Measurements from ENCODE around the gene RAB20. TPM values are rescaled to one million over a fixed set of nuclear protein-coding genes. Genes with fewer than 3 reads are reported as not detected.
"Not testable (repeated sequence)": the region's sequence is repeated elsewhere in the genome, so short reads cannot be mapped to it uniquely, and the experiment has no call there.

Gene RAB20
- polyA plus RNA-seq, 3 donors: 8.5 to 10.1 (median 9.6) TPM

GRCh38 chr13:110503037-110503901 lies 58.3 kb downstream of the RAB20 start:
- no peak for DNase-seq (ENCODE audit: extremely low read depth in 1 of 11, low read depth in 9 of 11, low spot score in 4 of 11)

GRCh38 chr13:110501188-110501587 lies 60.3 kb downstream of the RAB20 start:
- DNase-seq (ENCODE audit: extremely low read depth in 1 of 11, low read depth in 9 of 11, low spot score in 4 of 11): no peak

- DNase-seq (ENCODE audit: extremely low read depth in 1 of 11, low read depth in 9 of 11, low spot score in 4 of 11): no peak
These were observed 61.2 kb downstream of the RAB20 start for GRCh38 chr13:110500341-110500740.

GRCh38 chr13:110499621-110500281 lies 61.8 kb downstream of the RAB20 start:
- DNase-seq (ENCODE audit: extremely low read depth in 1 of 11, low read depth in 9 of 11, low spot score in 4 of 11): no peak

GRCh38 chr13:110498765-110499164 lies 62.8 kb downstream of the RAB20 start:
- DNase-seq (ENCODE audit: extremely low read depth in 1 of 11, low read depth in 9 of 11, low spot score in 4 of 11): no peak

GRCh38 chr13:110498327-110498726 lies 63.2 kb downstream of the RAB20 start:
- DNase-seq (ENCODE audit: extremely low read depth in 1 of 11, low read depth in 9 of 11, low spot score in 4 of 11): no peak

- DNase-seq (ENCODE audit: extremely low read depth in 1 of 11, low read depth in 9 of 11, low spot score in 4 of 11): not testable (repeated sequence)
These were observed 63.6 kb downstream of the RAB20 start for GRCh38 chr13:110497896-110498295.

- no peak for DNase-seq (ENCODE audit: extremely low read depth in 1 of 11, low read depth in 9 of 11, low spot score in 4 of 11)
These were observed 64.5 kb downstream of the RAB20 start for GRCh38 chr13:110497003-110497402.

- DNase-seq (ENCODE audit: extremely low read depth in 1 of 11, low read depth in 9 of 11, low spot score in 4 of 11): no peak
These were observed 65.2 kb downstream of the RAB20 start for GRCh38 chr13:110496281-110496680.

GRCh38 chr13:110495881-110496280 lies 65.6 kb downstream of the RAB20 start:
- DNase-seq (ENCODE audit: extremely low read depth in 1 of 11, low read depth in 9 of 11, low spot score in 4 of 11): no peak

- DNase-seq (ENCODE audit: extremely low read depth in 1 of 11, low read depth in 9 of 11, low spot score in 4 of 11): no peak
These were observed 66.1 kb downstream of the RAB20 start for GRCh38 chr13:110495376-110495775.

- DNase-seq (ENCODE audit: extremely low read depth in 1 of 11, low read depth in 9 of 11, low spot score in 4 of 11): no peak
These were observed 67.9 kb downstream of the RAB20 start for GRCh38 chr13:110493613-110494012.

GRCh38 chr13:110492679-110493593 lies 68.6 kb downstream of the RAB20 start:
- DNase-seq (ENCODE audit: extremely low read depth in 1 of 11, low read depth in 9 of 11, low spot score in 4 of 11): peak in 3 of 11 donors; percentile 26 to 32 (median 30)

GRCh38 chr13:110491869-110492678 lies 69.4 kb downstream of the RAB20 start:
- no peak for DNase-seq (ENCODE audit: extremely low read depth in 1 of 11, low read depth in 9 of 11, low spot score in 4 of 11)

- no peak for DNase-seq (ENCODE audit: extremely low read depth in 1 of 11, low read depth in 9 of 11, low spot score in 4 of 11)
These were observed 71.3 kb downstream of the RAB20 start for GRCh38 chr13:110490009-110490770.

GRCh38 chr13:110486880-110487279 lies 74.6 kb downstream of the RAB20 start:
- DNase-seq (ENCODE audit: extremely low read depth in 1 of 11, low read depth in 9 of 11, low spot score in 4 of 11): not testable (repeated sequence)

GRCh38 chr13:110486061-110486715 lies 75.3 kb downstream of the RAB20 start:
- DNase-seq (ENCODE audit: extremely low read depth in 1 of 11, low read depth in 9 of 11, low spot score in 4 of 11): no peak
